ENCODE data around the gene NOP14. TPM values are rescaled to one million over a fixed set of nuclear protein-coding genes. Genes with fewer than 3 reads are reported as not detected.
A peak's percentile ranks its signal among the peaks of the same experiment; 100 is the strongest.

Gene NOP14
- total RNA-seq, 2 donors from 2014 or later, result 91.5 to 136 TPM

GRCh38 chr4:2914256-2915126 is 48.7 kb downstream of the NOP14 start:
- Mint-ChIP-seq H3K9me3 (no peaks in the 10 kb centered on the region), H3K36me3 (peaks cover 21% of the 10 kb centered on the region), H3K27me3 (no peaks in the 10 kb centered on the region), H3K27ac (peak overlapping the region; percentile 26 to 60), H3K4me3 (no peak overlapping the region), H3K4me1 (ENCODE audit: low read depth in 2 of 2) (peaks cover 33 to 37% of the 10 kb centered on the region in 2 donors)
- DNase-seq (ENCODE audit: low spot score) (no peak), ATAC-seq (peak in 1 of 2 donors; percentile 62)

- DNase-seq (ENCODE audit: low spot score), result no peak
- Mint-ChIP-seq H3K27ac (no peak overlapping the region), H3K4me1 (ENCODE audit: low read depth in 2 of 2) (peaks cover 24 to 33% of the 10 kb centered on the region in 2 donors)
Observed at GRCh38 chr4:2913168-2913567, 50.0 kb downstream of the NOP14 start.

GRCh38 chr4:2911868-2912267 is 51.3 kb downstream of the NOP14 start:
- Mint-ChIP-seq H3K27ac (no peak overlapping the region), H3K4me1 (ENCODE audit: low read depth in 2 of 2) (peaks cover 11 to 26% of the 10 kb centered on the region in 2 donors), H3K36me3 (peaks cover 5% of the 10 kb centered on the region), H3K9me3 (no peaks in the 10 kb centered on the region), H3K4me3 (no peak overlapping the region), H3K27me3 (no peaks in the 10 kb centered on the region)
- DNase-seq (ENCODE audit: low spot score) (no peak), ATAC-seq (no peak)

More at GRCh38 chr4:2913168-2913567, 50.0 kb downstream of the NOP14 start:
- Mint-ChIP-seq H3K27me3 (no peaks in the 10 kb centered on the region), H3K4me3 (no peak overlapping the region), H3K36me3 (peaks cover 13% of the 10 kb centered on the region), H3K9me3 (no peaks in the 10 kb centered on the region)
- ATAC-seq, result no peak

- Mint-ChIP-seq H3K9me3 (no peaks in the 10 kb centered on the region), H3K4me1 (ENCODE audit: low read depth in 2 of 2) (peaks cover 18 to 26% of the 10 kb centered on the region in 2 donors), H3K27me3 (no peaks in the 10 kb centered on the region), H3K4me3 (no peak overlapping the region), H3K36me3 (peaks cover 10% of the 10 kb centered on the region), H3K27ac (peak overlapping the region in 1 of 2 donors; percentile 77)
- ATAC-seq (no peak), DNase-seq (ENCODE audit: low spot score) (no peak)
Observed at GRCh38 chr4:2910409-2910808, 52.8 kb downstream of the NOP14 start.

- peaks cover 13% of the 10 kb centered on the region for H3K36me3 Mint-ChIP-seq
- ATAC-seq (no peak), DNase-seq (ENCODE audit: low spot score) (no peak)
- H3K4me3 Mint-ChIP-seq, result no peak overlapping the region
- no peaks in the 10 kb centered on the region for H3K27me3 Mint-ChIP-seq
- H3K27ac Mint-ChIP-seq, result no peak overlapping the region
- H3K4me1 Mint-ChIP-seq (ENCODE audit: low read depth in 2 of 2), result peaks cover 18 to 22% of the 10 kb centered on the region in 2 donors
- no peaks in the 10 kb centered on the region for H3K9me3 Mint-ChIP-seq
Observed at GRCh38 chr4:2909583-2909982, 53.6 kb downstream of the NOP14 start.

- Mint-ChIP-seq H3K27me3 (no peaks in the 10 kb centered on the region), H3K4me1 (ENCODE audit: low read depth in 2 of 2) (peaks cover 17 to 24% of the 10 kb centered on the region in 2 donors), H3K4me3 (no peak overlapping the region), H3K27ac (no peak overlapping the region), H3K9me3 (no peaks in the 10 kb centered on the region), H3K36me3 (peaks cover 15% of the 10 kb centered on the region)
- ATAC-seq (no peak), DNase-seq (ENCODE audit: low spot score) (no peak)
Observed at GRCh38 chr4:2908686-2909085, 54.5 kb downstream of the NOP14 start.

- Mint-ChIP-seq H3K27ac (peak overlapping the region in 1 of 2 donors; percentile 60), H3K9me3 (no peaks in the 10 kb centered on the region), H3K36me3 (peaks cover 15% of the 10 kb centered on the region), H3K4me1 (ENCODE audit: low read depth in 2 of 2) (peaks cover 17 to 27% of the 10 kb centered on the region in 2 donors), H3K4me3 (no peak overlapping the region), H3K27me3 (no peaks in the 10 kb centered on the region)
- ATAC-seq, result no peak
- no peak for DNase-seq (ENCODE audit: low spot score)
Observed at GRCh38 chr4:2907706-2908293, 55.4 kb downstream of the NOP14 start.

GRCh38 chr4:2907226-2907625 is 56.0 kb downstream of the NOP14 start:
- no peaks in the 10 kb centered on the region for H3K27me3 Mint-ChIP-seq
- DNase-seq (ENCODE audit: low spot score), result no peak
- ATAC-seq, result peak in 1 of 2 donors; percentile 14
- peak overlapping the region in 1 of 2 donors; percentile 60 for H3K27ac Mint-ChIP-seq
- H3K9me3 Mint-ChIP-seq, result no peaks in the 10 kb centered on the region
- peaks cover 17 to 27% of the 10 kb centered on the region in 2 donors for H3K4me1 Mint-ChIP-seq (ENCODE audit: low read depth in 2 of 2)
- peaks cover 15% of the 10 kb centered on the region for H3K36me3 Mint-ChIP-seq
- no peak overlapping the region for H3K4me3 Mint-ChIP-seq

GRCh38 chr4:2906218-2906617 is 57.0 kb downstream of the NOP14 start:
- peak overlapping the region; percentile 29 for H3K4me3 Mint-ChIP-seq
- no peaks in the 10 kb centered on the region for H3K9me3 Mint-ChIP-seq
- H3K27ac Mint-ChIP-seq, result peak overlapping the region; percentile 63 to 84
- ATAC-seq, result no peak
- DNase-seq (ENCODE audit: low spot score), result no peak
- H3K27me3 Mint-ChIP-seq, result no peaks in the 10 kb centered on the region
- peaks cover 15% of the 10 kb centered on the region for H3K36me3 Mint-ChIP-seq
- peaks cover 17 to 27% of the 10 kb centered on the region in 2 donors for H3K4me1 Mint-ChIP-seq (ENCODE audit: low read depth in 2 of 2)

- Mint-ChIP-seq H3K27me3 (no peaks in the 10 kb centered on the region), H3K36me3 (peaks cover 19% of the 10 kb centered on the region), H3K4me1 (ENCODE audit: low read depth in 2 of 2) (peaks cover 21 to 33% of the 10 kb centered on the region in 2 donors), H3K9me3 (no peaks in the 10 kb centered on the region), H3K27ac (peak overlapping the region in 1 of 2 donors; percentile 84), H3K4me3 (no peak overlapping the region)
- no peak for DNase-seq (ENCODE audit: low spot score)
- no peak for ATAC-seq
Observed at GRCh38 chr4:2905544-2905943, 57.7 kb downstream of the NOP14 start.

GRCh38 chr4:2902126-2902525 is 61.1 kb downstream of the NOP14 start:
- H3K9me3 Mint-ChIP-seq, result no peaks in the 10 kb centered on the region
- H3K4me1 Mint-ChIP-seq (ENCODE audit: low read depth in 2 of 2), result peaks cover 23 to 27% of the 10 kb centered on the region in 2 donors
- H3K36me3 Mint-ChIP-seq, result peaks cover 42% of the 10 kb centered on the region
- no peak for ATAC-seq
- H3K27me3 Mint-ChIP-seq, result no peaks in the 10 kb centered on the region
- peak overlapping the region in 1 of 2 donors; percentile 35 for H3K27ac Mint-ChIP-seq
- H3K4me3 Mint-ChIP-seq, result no peak overlapping the region
- no peak for DNase-seq (ENCODE audit: low spot score)

- Mint-ChIP-seq H3K36me3 (peaks cover 38% of the 10 kb centered on the region), H3K27ac (peak overlapping the region in 1 of 2 donors; percentile 45), H3K27me3 (no peaks in the 10 kb centered on the region)
Observed at GRCh38 chr4:2901186-2901585, 62.0 kb downstream of the NOP14 start.

GRCh38 chr4:2900741-2901140 is 62.5 kb downstream of the NOP14 start:
- H3K36me3 Mint-ChIP-seq, result peaks cover 35% of the 10 kb centered on the region

More at GRCh38 chr4:2901186-2901585, 62.0 kb downstream of the NOP14 start:
- DNase-seq (ENCODE audit: low spot score) (no peak), ATAC-seq (no peak)
- peaks cover 21 to 24% of the 10 kb centered on the region in 2 donors for H3K4me1 Mint-ChIP-seq (ENCODE audit: low read depth in 2 of 2)
- no peaks in the 10 kb centered on the region for H3K9me3 Mint-ChIP-seq
- H3K4me3 Mint-ChIP-seq, result no peak overlapping the region

GRCh38 chr4:2898001-2898400 is 65.2 kb downstream of the NOP14 start:
- Mint-ChIP-seq H3K9me3 (no peaks in the 10 kb centered on the region), H3K27ac (peak overlapping the region in 1 of 2 donors; percentile 43), H3K36me3 (peaks cover 32% of the 10 kb centered on the region), H3K4me3 (no peak overlapping the region), H3K27me3 (no peaks in the 10 kb centered on the region), H3K4me1 (ENCODE audit: low read depth in 2 of 2) (peaks cover 10 to 14% of the 10 kb centered on the region in 2 donors)
- DNase-seq (ENCODE audit: low spot score) (no peak), ATAC-seq (no peak)

More at GRCh38 chr4:2900741-2901140, 62.5 kb downstream of the NOP14 start:
- ATAC-seq (no peak), DNase-seq (ENCODE audit: low spot score) (no peak)
- Mint-ChIP-seq H3K27me3 (no peaks in the 10 kb centered on the region), H3K4me1 (ENCODE audit: low read depth in 2 of 2) (peaks cover 18 to 20% of the 10 kb centered on the region in 2 donors), H3K9me3 (no peaks in the 10 kb centered on the region), H3K4me3 (no peak overlapping the region), H3K27ac (peak overlapping the region in 1 of 2 donors; percentile 45)

Data from natural killer cell treated with Interleukin-12 subunit alpha and Interleukin-12 subunit beta and Interleukin-15 and Interleukin-18, amount 100 ng/mL, for 72 hours (primary cell).